PC-3 (cell line): Measurements from ENCODE around the gene ROCK2. TPM values are rescaled to one million over a fixed set of nuclear protein-coding genes. Genes with fewer than 3 reads are reported as not detected.

Experiments used
- ATAC-seq: fragments of 200-7000 bp; cut with Tn5 transposase; 2 replicates; pipeline ENCODE4 v1.9.1; 2020; ENCODE audit warnings: mild to moderate bottlenecking, moderate library complexity
- BruUV-seq: library from RNA; stranded (reverse); fragments of 400-500 nt; replicated peaks from 2 replicates; lab custom pipeline; 2021; lab: Mats Ljungman, UMichigan
- CTCF ChIA-PET: fragments of 300-600 bp; sonication (Branson Sonifier 250); formaldehyde crosslinking; loops from one replicate; lab custom pipeline; 2022; ENCODE audit warnings: antibody characterized with exemption; lab: Charles Lee
- POLR2A ChIA-PET: fragments of 300-600 bp; sonication (Branson Sonifier 250); formaldehyde crosslinking; loops from one replicate; lab custom pipeline; 2022; ENCODE audit warnings: antibody characterized with exemption; ENCODE audit not compliant: unreplicated experiment; lab: Charles Lee
- DNase-seq: peaks from one replicate; pipeline ENCODE4 v3.0.0-alpha.2; 2015
- H2AFZ ChIP-seq: fragments of 300-600 bp; sonication (generic); 2 replicates; pipeline ENCODE4 v1.6.0; 2016; ENCODE audit warnings: antibody characterized with exemption, low read length
- H3F3A ChIP-seq: fragments of 300-600 bp; sonication (generic); one replicate; pipeline ENCODE4 v1.6.0; 2017; ENCODE audit warnings: antibody characterized with exemption, low read length, control low read depth, mild to moderate bottlenecking; ENCODE audit not compliant: unreplicated experiment
- H3K27ac ChIP-seq: fragments of 300-600 bp; sonication (generic); 2 replicates; pipeline ENCODE4 v1.5.1; 2016; ENCODE audit warnings: mild to moderate bottlenecking, low read length
- H3K27me3 ChIP-seq: fragments of 300-600 bp; sonication (generic); 2 replicates; pipeline ENCODE4 v1.6.1; 2016; ENCODE audit warnings: low read length, mixed read lengths
- H3K36me3 ChIP-seq: fragments of 300-600 bp; sonication (generic); 2 replicates; pipeline ENCODE4 v1.6.1; 2016; ENCODE audit warnings: low read depth, mixed run types, low read length, mixed read lengths
- H3K4me1 ChIP-seq: fragments of 300-600 bp; sonication (generic); 2 replicates; pipeline ENCODE4 v1.5.1; 2016; ENCODE audit warnings: low read length; ENCODE audit not compliant: insufficient read depth
- H3K4me2 ChIP-seq: fragments of 300-600 bp; sonication (generic); 2 replicates; pipeline ENCODE4 v1.6.0; 2016; ENCODE audit warnings: low read length
- H3K4me3 ChIP-seq: fragments of 300-600 bp; sonication (generic); 2 replicates; pipeline ENCODE4 v1.5.1; 2016; ENCODE audit warnings: mild to moderate bottlenecking, low read length, mixed read lengths
- H3K79me2 ChIP-seq: fragments of 300-600 bp; sonication (generic); 2 replicates; pipeline ENCODE4 v1.6.1; 2017; ENCODE audit warnings: low read length, mixed read lengths
- H3K9ac ChIP-seq: fragments of 300-600 bp; sonication (generic); 2 replicates; pipeline ENCODE4 v1.6.0; 2016; ENCODE audit warnings: mild to moderate bottlenecking, low read length
- H3K9me2 ChIP-seq: fragments of 300-600 bp; sonication (generic); replicated peaks from 2 replicates; pipeline ENCODE4 v1.6.1; 2016; ENCODE audit warnings: mixed run types, low read length, mixed read lengths
- H3K9me3 ChIP-seq: fragments of 300-600 bp; sonication (generic); 2 replicates; pipeline ENCODE4 v1.6.1; 2016; ENCODE audit warnings: low read length, mixed read lengths
- H4K20me1 ChIP-seq: fragments of 300-600 bp; sonication (generic); 2 replicates; pipeline ENCODE4 v1.6.1; 2016; ENCODE audit warnings: low read length, mixed read lengths
- EZH2 ChIP-seq: fragments of 300-600 bp; sonication (generic); IDR thresholded peaks from one replicate; pipeline ENCODE4 v1.6.1; 2017; ENCODE audit warnings: antibody characterized with exemption, mild to moderate bottlenecking, low read length; ENCODE audit not compliant: unreplicated experiment
- EZH2phosphoT487 ChIP-seq: fragments of 300-600 bp; sonication (generic); IDR thresholded peaks from 2 replicates; pipeline ENCODE4 v1.6.1; 2018; ENCODE audit warnings: mild to moderate bottlenecking, antibody characterized with exemption, low read length, borderline replicate concordance
- intact Hi-C: fragments of 100-400 bp; cut with micrococcal nuclease; formaldehyde crosslinking; loops from 2 replicates; pipeline ENCODE4 v1.9.0; 2023
- total RNA-seq: library from RNA; depleted of rRNA; stranded (reverse); fragments of >200 nt; gene quantifications from 2 replicates; pipeline ENCODE4 v1.2.3, GENCODE V29; 2014
- TF ChIP-seq, protein P1 (sequence below): fragments of 300-600 bp; sonication (generic); conservative IDR thresholded peaks from 2 replicates; pipeline ENCODE4 v1.5.1; 2017; ENCODE audit warnings: antibody characterized with exemption, low read depth, mild to moderate bottlenecking, low read length

Gene ROCK2
- total RNA-seq, 1 experiment from 2014 or later: 35.3 TPM

DNA sequence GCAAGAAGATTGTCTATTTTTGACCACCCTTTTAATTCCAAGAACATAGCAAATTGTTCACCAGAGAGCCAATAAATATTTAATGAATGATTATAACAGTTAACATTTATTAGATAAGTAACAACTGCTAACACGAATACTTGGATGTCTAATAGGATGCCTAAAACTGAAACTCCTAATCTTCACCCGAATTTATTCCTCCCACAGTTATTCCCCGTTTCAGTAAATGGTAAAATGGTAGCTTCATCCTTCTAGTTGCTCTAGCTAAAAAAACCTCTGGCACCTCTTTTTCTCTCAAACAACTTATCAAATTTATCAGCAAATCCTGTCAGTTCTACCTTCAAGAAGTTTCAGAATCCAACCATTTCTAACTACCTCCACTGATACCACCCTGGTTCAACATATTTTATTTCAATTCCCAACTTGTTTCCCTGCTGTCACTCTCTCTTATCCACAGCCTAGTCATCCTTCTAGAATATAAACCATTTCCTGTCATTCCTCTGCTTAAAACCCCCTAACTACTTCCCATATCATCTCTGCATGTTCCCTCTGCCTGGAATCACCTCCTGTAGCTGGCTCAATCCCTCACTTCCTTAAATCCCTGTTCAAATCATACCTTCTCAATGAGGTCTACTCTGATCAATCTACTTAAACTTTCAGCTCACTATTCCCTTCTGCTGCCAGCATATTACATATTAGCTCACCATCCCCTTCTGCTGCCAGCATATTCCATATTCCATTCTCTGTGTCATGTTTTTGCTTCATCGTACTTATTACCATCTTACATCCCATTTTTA lies 93.8 kb downstream of the ROCK2 start:
- Histone ChIP-seq H3K4me3 (no peak overlapping the region), H3K4me1 (peaks cover 6% of the 10 kb centered on the region), H3K79me2 (peaks cover 45% of the 10 kb centered on the region), H3K4me2 (no peak overlapping the region), H3K36me3 (peaks cover 6% of the 10 kb centered on the region; the same call in 1 of the 2 replicates), H3K9me2 (no peaks in the 10 kb centered on the region), H3K9me3 (no peaks in the 10 kb centered on the region), H3K27ac (no peak overlapping the region), H3K27me3 (no peaks in the 10 kb centered on the region), H3K9ac (no peak overlapping the region), H4K20me1 (peaks cover 7% of the 10 kb centered on the region; the same call in 1 of the 2 replicates), H2AFZ (no peak overlapping the region), H3F3A (no peaks in the 10 kb centered on the region)
- ChIA-PET POLR2A (interaction anchor here (0.7 kb wide), 1 partner anchor 11 kb away, joined by 3 read pairs; no protein-coding TSS in a partner anchor), CTCF (no interaction called here)
- intact Hi-C loops: no loop called here
- BruUV-seq: no TSS peak
- ATAC-seq (no peak), DNase-seq (no peak)
- TF ChIP-seq EZH2phosphoT487 (no peak), EZH2 (no peak)
- TF ChIP-seq, protein P1, sequence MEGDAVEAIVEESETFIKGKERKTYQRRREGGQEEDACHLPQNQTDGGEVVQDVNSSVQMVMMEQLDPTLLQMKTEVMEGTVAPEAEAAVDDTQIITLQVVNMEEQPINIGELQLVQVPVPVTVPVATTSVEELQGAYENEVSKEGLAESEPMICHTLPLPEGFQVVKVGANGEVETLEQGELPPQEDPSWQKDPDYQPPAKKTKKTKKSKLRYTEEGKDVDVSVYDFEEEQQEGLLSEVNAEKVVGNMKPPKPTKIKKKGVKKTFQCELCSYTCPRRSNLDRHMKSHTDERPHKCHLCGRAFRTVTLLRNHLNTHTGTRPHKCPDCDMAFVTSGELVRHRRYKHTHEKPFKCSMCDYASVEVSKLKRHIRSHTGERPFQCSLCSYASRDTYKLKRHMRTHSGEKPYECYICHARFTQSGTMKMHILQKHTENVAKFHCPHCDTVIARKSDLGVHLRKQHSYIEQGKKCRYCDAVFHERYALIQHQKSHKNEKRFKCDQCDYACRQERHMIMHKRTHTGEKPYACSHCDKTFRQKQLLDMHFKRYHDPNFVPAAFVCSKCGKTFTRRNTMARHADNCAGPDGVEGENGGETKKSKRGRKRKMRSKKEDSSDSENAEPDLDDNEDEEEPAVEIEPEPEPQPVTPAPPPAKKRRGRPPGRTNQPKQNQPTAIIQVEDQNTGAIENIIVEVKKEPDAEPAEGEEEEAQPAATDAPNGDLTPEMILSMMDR: no peak

DNA sequence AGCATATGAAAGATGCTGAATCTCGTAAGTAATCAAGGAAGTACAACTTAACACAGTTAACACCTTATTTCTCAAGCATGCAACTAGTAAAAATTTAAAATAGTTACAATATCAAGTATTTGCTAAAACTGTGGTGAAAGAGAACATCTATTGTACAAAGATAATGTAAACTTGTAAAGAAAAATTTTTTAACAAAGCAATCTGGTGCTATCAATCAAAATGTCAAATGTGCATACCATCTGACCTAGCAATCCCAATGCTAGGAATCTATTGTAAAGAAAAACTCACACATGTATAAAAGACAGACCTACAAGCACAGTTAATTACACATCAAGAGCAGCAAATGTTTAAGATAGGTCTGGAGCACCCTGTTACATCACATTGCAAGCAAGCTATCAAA lies 99.1 kb downstream of the ROCK2 start:
- no peak overlapping the region for H3K4me2 ChIP-seq
- H3K4me3 ChIP-seq: no peak overlapping the region
- TF ChIP-seq EZH2phosphoT487: no peak
- TF ChIP-seq EZH2: no peak
- TF ChIP-seq, protein P1: no peak
- H2AFZ ChIP-seq: no peak overlapping the region
- no peaks in the 10 kb centered on the region for H3K4me1 ChIP-seq
- no TSS peak for BruUV-seq
- ChIA-PET POLR2A (no interaction called here), CTCF (no interaction called here)
- H3K27me3 ChIP-seq: no peaks in the 10 kb centered on the region
- H3K9me3 ChIP-seq: no peaks in the 10 kb centered on the region
- DNase-seq: no peak
- peaks cover 20% of the 10 kb centered on the region; the same call in 1 of the 2 replicates for H3K36me3 ChIP-seq
- peaks cover 34% of the 10 kb centered on the region for H3K79me2 ChIP-seq
- intact Hi-C loops: no loop called here
- no peaks in the 10 kb centered on the region for H3K9me2 ChIP-seq
- H3F3A ChIP-seq: no peaks in the 10 kb centered on the region
- H3K27ac ChIP-seq: no peak overlapping the region
- no peak overlapping the region for H3K9ac ChIP-seq
- ATAC-seq: no peak
- peaks cover 2% of the 10 kb centered on the region for H4K20me1 ChIP-seq
